Esophagus muscularis mucosa (tissue), 4 donors: ENCODE measurements around the gene PACSIN2.

Source experiments
- EP300 ChIP-seq: sonication (generic); formaldehyde crosslinking; IDR thresholded peaks from one replicate; pipeline ENCODE4 v1.6.1; 2017; ENCODE audit warnings: antibody characterized with exemption
- POLR2A ChIP-seq: fragments of 450-650 bp; IDR thresholded peaks from one replicate; pipeline ENCODE4 v1.6.1; 2017; ENCODE audit warnings: antibody characterized with exemption, moderate library complexity, mild to moderate bottlenecking, low read depth
- TF ChIP-seq, protein P1 (sequence below), 3 experiments: fragments of 200-600 bp in 2 of 3; fragments of 450-650 bp in 1 of 3; sonication (generic) in 2 of 3; IDR thresholded peaks; one replicate each; pipeline ENCODE4 v1.5.1; 2017 to 2019; ENCODE audit warnings: antibody characterized with exemption in 3 of 3, mild to moderate bottlenecking in 2 of 3, moderate library complexity in 1 of 3

DNA sequence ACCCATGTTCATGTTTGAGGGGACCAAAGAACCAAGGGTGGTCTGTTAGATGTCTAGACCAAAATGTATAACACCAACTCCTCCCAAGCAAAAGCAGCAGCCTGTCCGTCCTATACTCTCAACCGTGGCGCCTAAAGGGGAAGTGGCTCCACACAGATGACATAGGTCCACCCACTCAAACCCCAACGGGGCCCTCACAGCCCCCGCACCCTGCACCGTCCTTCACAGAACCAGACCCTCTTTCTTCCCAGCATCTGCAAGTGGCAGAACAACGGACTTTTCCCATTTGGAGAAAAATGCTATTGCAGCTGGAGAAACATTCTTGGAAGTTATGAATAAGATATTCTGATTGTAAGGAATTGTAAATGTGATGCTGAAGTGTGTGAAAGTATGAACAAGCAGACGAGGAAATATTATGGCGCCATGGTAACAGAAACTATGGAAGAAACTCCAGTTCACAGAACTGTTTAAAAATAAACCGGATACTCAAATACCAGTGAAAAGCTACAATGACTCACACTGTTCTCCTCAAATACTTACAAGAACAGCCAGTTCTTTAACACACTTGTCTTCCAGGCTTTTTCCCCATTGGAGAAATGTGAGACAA, 81.4 kb downstream of the PACSIN2 start:
- TF ChIP-seq POLR2A (no peak), EP300 (peak; percentile 71)
- TF ChIP-seq, protein P1, sequence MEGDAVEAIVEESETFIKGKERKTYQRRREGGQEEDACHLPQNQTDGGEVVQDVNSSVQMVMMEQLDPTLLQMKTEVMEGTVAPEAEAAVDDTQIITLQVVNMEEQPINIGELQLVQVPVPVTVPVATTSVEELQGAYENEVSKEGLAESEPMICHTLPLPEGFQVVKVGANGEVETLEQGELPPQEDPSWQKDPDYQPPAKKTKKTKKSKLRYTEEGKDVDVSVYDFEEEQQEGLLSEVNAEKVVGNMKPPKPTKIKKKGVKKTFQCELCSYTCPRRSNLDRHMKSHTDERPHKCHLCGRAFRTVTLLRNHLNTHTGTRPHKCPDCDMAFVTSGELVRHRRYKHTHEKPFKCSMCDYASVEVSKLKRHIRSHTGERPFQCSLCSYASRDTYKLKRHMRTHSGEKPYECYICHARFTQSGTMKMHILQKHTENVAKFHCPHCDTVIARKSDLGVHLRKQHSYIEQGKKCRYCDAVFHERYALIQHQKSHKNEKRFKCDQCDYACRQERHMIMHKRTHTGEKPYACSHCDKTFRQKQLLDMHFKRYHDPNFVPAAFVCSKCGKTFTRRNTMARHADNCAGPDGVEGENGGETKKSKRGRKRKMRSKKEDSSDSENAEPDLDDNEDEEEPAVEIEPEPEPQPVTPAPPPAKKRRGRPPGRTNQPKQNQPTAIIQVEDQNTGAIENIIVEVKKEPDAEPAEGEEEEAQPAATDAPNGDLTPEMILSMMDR (IDR thresholded peaks at IDR 0.05): no peak
